Spleen (tissue), 10 donors: Measurements from ENCODE around the gene MINK1. TPM values are rescaled to one million over a fixed set of nuclear protein-coding genes. Genes with fewer than 3 reads are reported as not detected.

Experiments used
- polyA plus RNA-seq, 3 donors: library from polyadenylated mRNA; stranded (reverse); fragments of 200-250 nt; gene quantifications; one replicate each; pipeline ENCODE4 v1.2.1, GENCODE V29; 2013
- total RNA-seq, 7 donors: library from RNA; depleted of rRNA in 3 of 7; stranded (reverse); fragments of >200 nt in 3 of 7; fragmentation: NEBNext Ultra II Directional in 4 of 7; extraction: Animal tissue kit (Norgen Biotek cat#: 25700) in 4 of 7; gene quantifications; one replicate each; pipeline versions ENCODE4 v1.1.0 to v1.2.1, GENCODE V29; 2016 to 2021
- donor health status: healthy with polysubstance abuse.
- donor health status: DM: no; HTN: no; CAD: no; lungs with moderate emphysema.
- donor health status: DM: no; HTN: no; CAD: no.
- donor health status: Bipolar disorder and iron deficiency.
- donor health status: healthy.
- donor health status: DM: no; HTN: no; CAD: no.
- donor health status: DM: yes; HTN: yes; CAD: no.

The MINK1 gene
- total and polyA plus RNA-seq, 10 donors: 15.9 to 129 (median 80.6) TPM

Other genes starting within 250 kb of the MINK1 start
- gene SMTNL2, start 248.8 kb upstream of the MINK1 start, total RNA-seq: 1 to 10 TPM in 2 of 7 donors, under 1 TPM in 5; 0.42 to 1.5 (median 0.97) TPM
- under 1 TPM; 0.22 to 0.67 (median 0.36) TPM for gene SMTNL2, start 248.8 kb upstream of the MINK1 start, polyA plus RNA-seq
- gene ALOX15, start 191.7 kb upstream of the MINK1 start, total RNA-seq: 1 to 10 TPM in 2 of 7 donors, under 1 TPM in 4, not detected in 1; 0.46 to 2.6 (median 0.88) TPM
- under 1 TPM; 0.04 to 0.09 (median 0.06) TPM for gene ALOX15, start 191.7 kb upstream of the MINK1 start, polyA plus RNA-seq
- 10 to 100 TPM; 21.7 to 67.6 (median 43.9) TPM for gene PELP1, start 129.2 kb upstream of the MINK1 start, total RNA-seq
- gene PELP1, start 129.2 kb upstream of the MINK1 start, polyA plus RNA-seq: 10 to 100 TPM; 15.7 to 34.9 (median 25.8) TPM
- 100 to 1,000 TPM; 117 to 416 (median 226) TPM for gene ARRB2, start 122.7 kb upstream of the MINK1 start, total RNA-seq
- gene ARRB2, start 122.7 kb upstream of the MINK1 start, polyA plus RNA-seq: 100 to 1,000 TPM in 2 of 3 donors, 10 to 100 TPM in 1; 61.4 to 127 (median 120) TPM
- 10 to 100 TPM; 17.1 to 42.7 (median 22.3) TPM for gene MED11, start 101.9 kb upstream of the MINK1 start, total RNA-seq
- gene MED11, start 101.9 kb upstream of the MINK1 start, polyA plus RNA-seq: 10 to 100 TPM; 42.9 to 47.1 (median 43.8) TPM
- gene ZMYND15, start 93.5 kb upstream of the MINK1 start, total RNA-seq: 10 to 100 TPM in 1 of 7 donors, 1 to 10 TPM in 6; 3.8 to 11.5 (median 5.2) TPM
- gene ZMYND15, start 93.5 kb upstream of the MINK1 start, polyA plus RNA-seq: 1 to 10 TPM; 1.8 to 3.1 (median 2.2) TPM
- gene CXCL16, start 93.4 kb upstream of the MINK1 start, total RNA-seq: 100 to 1,000 TPM in 1 of 7 donors, 10 to 100 TPM in 6; 45.5 to 104 (median 70.5) TPM
- 10 to 100 TPM; 11.5 to 29.0 (median 17.2) TPM for gene CXCL16, start 93.4 kb upstream of the MINK1 start, polyA plus RNA-seq
- not detected for gene TM4SF5, start 61.5 kb upstream of the MINK1 start, total RNA-seq
- not detected for gene TM4SF5, start 61.5 kb upstream of the MINK1 start, polyA plus RNA-seq
- gene VMO1, start 47.0 kb upstream of the MINK1 start, total RNA-seq: 10 to 100 TPM in 5 of 7 donors, 1 to 10 TPM in 2; 5.8 to 74.3 (median 16.5) TPM
- gene VMO1, start 47.0 kb upstream of the MINK1 start, polyA plus RNA-seq: 10 to 100 TPM in 1 of 3 donors, 1 to 10 TPM in 2; 5.0 to 10.9 (median 8.4) TPM
- not detected for gene GLTPD2, start 44.4 kb upstream of the MINK1 start, total RNA-seq
- under 1 TPM in 1 of 3 donors, not detected in 2; 0.06 TPM for gene GLTPD2, start 44.4 kb upstream of the MINK1 start, polyA plus RNA-seq
- 100 to 1,000 TPM in 1 of 7 donors, 10 to 100 TPM in 6; 72.9 to 143 (median 84.0) TPM for gene PSMB6, start 37.2 kb upstream of the MINK1 start, total RNA-seq
- 100 to 1,000 TPM; 106 to 161 (median 124) TPM for gene PSMB6, start 37.2 kb upstream of the MINK1 start, polyA plus RNA-seq
- gene PLD2, start 26.2 kb upstream of the MINK1 start, total RNA-seq: 10 to 100 TPM; 19.5 to 42.0 (median 37.4) TPM
- 10 to 100 TPM in 2 of 3 donors, 1 to 10 TPM in 1; 6.0 to 14.1 (median 13.6) TPM for gene PLD2, start 26.2 kb upstream of the MINK1 start, polyA plus RNA-seq
- gene C17orf107, start 66.2 kb downstream of the MINK1 start, total RNA-seq: 1 to 10 TPM; 1.6 to 4.1 (median 2.6) TPM
- gene C17orf107, start 66.2 kb downstream of the MINK1 start, polyA plus RNA-seq: under 1 TPM; 0.15 to 0.70 (median 0.26) TPM
- 1 to 10 TPM in 4 of 7 donors, under 1 TPM in 3; 0.33 to 3.0 (median 1.9) TPM for gene CHRNE, start 69.8 kb downstream of the MINK1 start, total RNA-seq
- 1 to 10 TPM; 1.2 to 1.4 (median 1.3) TPM for gene CHRNE, start 69.8 kb downstream of the MINK1 start, polyA plus RNA-seq
- gene GP1BA, start 98.9 kb downstream of the MINK1 start, total RNA-seq: 1 to 10 TPM; 1.8 to 6.1 (median 3.0) TPM
- 1 to 10 TPM; 2.0 to 2.9 (median 2.8) TPM for gene GP1BA, start 98.9 kb downstream of the MINK1 start, polyA plus RNA-seq
- 10 to 100 TPM; 37.2 to 61.0 (median 42.9) TPM for gene SLC25A11, start 106.7 kb downstream of the MINK1 start, total RNA-seq
- 10 to 100 TPM; 22.1 to 52.6 (median 32.3) TPM for gene SLC25A11, start 106.7 kb downstream of the MINK1 start, polyA plus RNA-seq
- gene RNF167, start 106.9 kb downstream of the MINK1 start, total RNA-seq: 100 to 1,000 TPM in 1 of 7 donors, 10 to 100 TPM in 6; 57.6 to 109 (median 78.6) TPM
- gene RNF167, start 106.9 kb downstream of the MINK1 start, polyA plus RNA-seq: 100 to 1,000 TPM in 2 of 3 donors, 10 to 100 TPM in 1; 96.4 to 146 (median 129) TPM
- 1,000 to 10,000 TPM in 1 of 7 donors, 100 to 1,000 TPM in 6; 605 to 1,090 (median 842) TPM for gene PFN1, start 115.2 kb downstream of the MINK1 start, total RNA-seq
- 1,000 to 10,000 TPM in 1 of 3 donors, 100 to 1,000 TPM in 2; 663 to 1,039 (median 970) TPM for gene PFN1, start 115.2 kb downstream of the MINK1 start, polyA plus RNA-seq
- gene ENO3, start 117.8 kb downstream of the MINK1 start, total RNA-seq: 10 to 100 TPM in 2 of 7 donors, 1 to 10 TPM in 5; 3.1 to 16.0 (median 8.8) TPM
- gene ENO3, start 117.8 kb downstream of the MINK1 start, polyA plus RNA-seq: 10 to 100 TPM; 13.8 to 23.4 (median 15.4) TPM
- 10 to 100 TPM; 34.8 to 62.3 (median 47.8) TPM for gene SPAG7, start 134.5 kb downstream of the MINK1 start, total RNA-seq
- gene SPAG7, start 134.5 kb downstream of the MINK1 start, polyA plus RNA-seq: 10 to 100 TPM; 73.6 to 89.1 (median 87.9) TPM
- gene CAMTA2, start 154.3 kb downstream of the MINK1 start, total RNA-seq: 10 to 100 TPM; 36.6 to 78.0 (median 51.0) TPM
- gene CAMTA2, start 154.3 kb downstream of the MINK1 start, polyA plus RNA-seq: 10 to 100 TPM; 21.3 to 79.8 (median 45.2) TPM
- 1 to 10 TPM; 1.1 to 2.1 (median 1.6) TPM for gene INCA1, start 164.2 kb downstream of the MINK1 start, total RNA-seq
- 1 to 10 TPM; 2.4 to 5.8 (median 3.2) TPM for gene INCA1, start 164.2 kb downstream of the MINK1 start, polyA plus RNA-seq
- 100 to 1,000 TPM in 2 of 7 donors, 10 to 100 TPM in 5; 47.5 to 141 (median 79.7) TPM for gene KIF1C, start 164.6 kb downstream of the MINK1 start, total RNA-seq
- gene KIF1C, start 164.6 kb downstream of the MINK1 start, polyA plus RNA-seq: 10 to 100 TPM; 11.9 to 41.4 (median 12.0) TPM
- gene SLC52A1, start 202.1 kb downstream of the MINK1 start, total RNA-seq: 1 to 10 TPM in 1 of 7 donors, under 1 TPM in 6; 0.34 to 2.0 (median 0.72) TPM
- under 1 TPM; 0.06 to 0.19 (median 0.11) TPM for gene SLC52A1, start 202.1 kb downstream of the MINK1 start, polyA plus RNA-seq
- 10 to 100 TPM in 2 of 7 donors, 1 to 10 TPM in 5; 6.4 to 10.4 (median 9.0) TPM for gene ZFP3, start 245.1 kb downstream of the MINK1 start, total RNA-seq
- gene ZFP3, start 245.1 kb downstream of the MINK1 start, polyA plus RNA-seq: 1 to 10 TPM; 2.8 to 3.6 (median 3.2) TPM